MV-4-11 (cell line): Measurements from ENCODE around the gene IFT27.
A peak's percentile ranks its signal among the peaks of the same experiment; 100 is the strongest.

Experiments
- DNase-seq: peaks from one replicate; lab custom pipeline; 2025; lab: John Stamatoyannopoulos, UW

IFT27 gene, protein sequence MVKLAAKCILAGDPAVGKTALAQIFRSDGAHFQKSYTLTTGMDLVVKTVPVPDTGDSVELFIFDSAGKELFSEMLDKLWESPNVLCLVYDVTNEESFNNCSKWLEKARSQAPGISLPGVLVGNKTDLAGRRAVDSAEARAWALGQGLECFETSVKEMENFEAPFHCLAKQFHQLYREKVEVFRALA

DNA sequence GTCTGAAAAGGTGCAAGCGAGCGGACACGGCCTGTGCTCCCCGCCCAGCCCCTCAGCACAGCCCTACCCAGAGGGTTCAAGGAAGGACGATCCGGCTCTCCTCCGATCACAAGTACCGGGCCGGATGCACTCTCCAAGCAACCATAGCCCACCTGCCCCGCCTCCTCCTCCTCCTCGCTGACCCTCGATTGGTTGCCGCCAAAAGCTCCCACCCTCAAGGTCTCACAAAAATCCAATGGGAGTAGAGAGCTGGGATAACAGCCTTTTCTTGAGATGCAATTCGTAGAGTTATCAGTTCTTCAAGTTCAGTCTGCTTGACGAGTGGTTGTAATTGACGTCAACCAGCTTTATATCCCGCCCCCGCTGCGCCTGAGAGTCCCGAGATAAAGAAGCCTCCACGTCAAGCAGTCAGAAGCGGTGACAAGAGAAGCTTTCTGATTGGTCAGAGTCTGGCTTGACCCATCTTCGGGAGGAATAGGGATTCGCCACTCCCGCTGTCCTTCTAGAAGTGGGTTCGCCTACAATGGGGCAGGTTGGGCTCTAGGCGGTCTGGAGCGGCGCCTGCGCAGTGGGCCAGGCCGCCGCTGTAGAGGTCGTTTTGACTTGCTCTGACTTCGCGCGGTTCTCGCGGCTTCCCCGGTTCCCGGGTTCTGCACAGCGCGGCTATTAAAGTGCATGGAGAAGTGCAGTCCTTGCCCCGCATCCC lies at the start of gene IFT27:
Gene IFT27, minus strand, starts transcription at position 156 of the 706 bp plus-strand sequence. CDS start 412 bp downstream, outside the sequence.
- peak; percentile 100 for DNase-seq

DNA sequence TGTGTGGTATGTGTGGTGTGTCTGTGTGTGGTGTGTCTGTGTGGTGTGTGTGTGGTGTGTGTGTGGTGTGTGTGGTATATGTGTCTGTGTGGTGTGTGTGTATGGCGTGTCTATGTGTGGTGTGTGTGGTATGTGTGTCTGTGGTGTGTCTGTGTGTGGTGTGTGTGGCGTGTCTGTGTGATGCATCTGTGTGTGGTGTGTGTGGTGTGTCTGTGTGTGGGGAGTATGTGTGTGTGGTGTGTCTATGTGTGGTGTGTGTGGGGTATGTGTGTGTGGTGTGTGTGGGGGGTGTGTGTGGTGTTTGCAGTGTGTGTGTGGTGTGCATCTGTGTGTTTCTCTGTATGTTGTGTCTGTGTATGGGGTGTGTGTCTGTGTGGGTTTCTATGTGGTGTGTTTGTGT lies 48.7 kb upstream of the IFT27 start:
- DNase-seq = no peak

DNA sequence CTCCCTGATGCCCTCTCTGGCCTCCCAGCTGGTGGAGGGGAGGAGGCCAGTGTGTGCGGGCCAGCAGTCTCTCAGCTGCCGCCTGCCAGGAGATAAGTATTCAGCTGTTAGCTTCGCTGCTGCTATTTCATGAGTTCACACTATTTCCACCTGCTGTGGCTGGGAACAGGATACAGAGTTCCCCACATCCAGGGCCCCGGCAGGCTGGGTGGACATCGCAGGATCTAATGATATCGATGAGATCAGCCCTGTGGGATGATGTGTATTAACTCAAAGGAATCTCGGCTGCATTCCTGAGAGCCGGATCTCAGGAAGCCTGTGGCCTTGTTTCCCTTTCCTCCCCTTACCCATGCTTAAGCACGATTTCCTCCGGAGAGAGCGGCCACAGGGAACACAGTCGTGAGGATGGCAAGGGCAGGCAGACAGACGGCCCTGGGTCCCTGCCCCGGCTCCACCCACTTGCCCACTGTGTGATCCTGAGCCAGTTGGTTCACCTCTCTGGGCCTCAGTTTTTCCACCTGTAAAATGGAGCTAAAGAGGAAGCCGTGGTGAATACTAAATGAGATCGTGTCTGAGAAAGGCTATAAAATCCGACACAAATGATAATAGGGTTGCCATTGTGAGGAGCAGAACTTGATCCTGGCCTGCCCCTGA lies 47.4 kb upstream of the IFT27 start:
- no peak for DNase-seq

DNA sequence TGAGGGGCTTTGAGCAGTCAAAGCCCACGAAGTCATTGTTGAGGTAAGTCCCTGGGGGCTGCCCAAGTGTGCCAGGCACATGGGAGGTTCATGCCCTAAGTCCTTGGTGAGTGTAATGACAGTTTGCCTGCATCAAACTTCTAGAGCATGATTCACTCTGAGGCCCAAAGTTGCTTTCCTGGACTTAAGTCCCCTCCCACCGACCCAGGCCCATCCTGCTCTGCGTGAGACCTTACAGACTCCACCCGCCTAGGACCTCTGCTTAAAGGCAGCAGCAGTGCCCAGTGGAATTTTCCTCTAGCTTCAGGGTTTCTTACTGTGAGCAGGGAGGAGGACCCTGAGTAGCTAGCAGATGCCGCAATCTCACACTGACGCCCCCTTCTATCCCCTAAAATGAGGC lies 46.7 kb upstream of the IFT27 start:
- no peak for DNase-seq

DNA sequence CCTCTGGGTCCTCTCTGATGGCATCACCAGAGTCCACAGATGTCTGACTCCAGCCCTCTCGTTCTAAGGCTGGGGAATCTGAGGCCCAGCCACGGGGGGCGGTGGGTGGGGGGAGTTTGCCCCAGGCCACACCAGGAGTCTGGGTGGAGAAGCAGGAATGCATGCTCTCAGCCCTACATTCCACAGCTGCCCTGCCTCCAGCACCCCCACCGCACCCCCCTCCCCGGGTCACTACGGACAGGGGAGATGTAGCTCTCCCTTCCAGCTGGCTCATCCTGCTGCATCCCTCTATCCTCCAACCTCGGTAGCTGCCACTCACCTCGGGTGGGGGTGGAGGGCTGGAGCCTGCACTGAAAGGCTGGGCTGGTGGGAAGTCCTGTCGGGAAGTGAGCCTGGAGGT lies 43.2 kb upstream of the IFT27 start:
- DNase-seq = no peak

DNA sequence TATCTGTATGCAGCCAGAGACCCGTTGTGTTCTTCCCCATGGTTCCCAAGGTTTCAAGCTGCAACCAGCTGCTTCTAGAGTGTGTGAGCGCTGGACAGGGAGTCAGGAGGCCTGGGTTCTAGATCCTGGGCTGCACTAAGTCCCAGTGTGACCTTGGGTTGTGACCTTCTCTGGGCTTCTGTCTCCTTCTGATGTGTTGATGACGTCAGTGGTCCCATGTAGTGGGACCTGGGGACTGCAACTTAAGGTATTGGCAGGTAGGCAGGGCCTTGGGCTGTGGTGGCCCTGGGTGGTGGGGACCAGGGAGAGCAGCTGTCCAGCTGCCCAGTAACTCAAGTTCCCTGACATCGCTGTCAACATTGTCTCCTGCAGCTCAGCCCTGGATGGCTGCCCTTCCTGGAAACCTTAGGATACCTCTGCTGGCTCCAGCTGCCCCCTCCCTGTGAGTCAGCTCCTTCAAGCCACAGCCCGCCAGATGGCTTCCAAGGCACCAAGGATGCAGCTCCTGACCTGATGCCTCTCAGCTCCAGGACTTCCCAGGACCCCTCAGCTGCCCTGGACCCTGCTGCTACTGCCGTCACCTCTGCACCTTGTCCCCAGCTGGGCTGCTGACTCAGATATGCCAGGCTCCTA lies 42.2 kb upstream of the IFT27 start:
- DNase-seq = no peak

DNA sequence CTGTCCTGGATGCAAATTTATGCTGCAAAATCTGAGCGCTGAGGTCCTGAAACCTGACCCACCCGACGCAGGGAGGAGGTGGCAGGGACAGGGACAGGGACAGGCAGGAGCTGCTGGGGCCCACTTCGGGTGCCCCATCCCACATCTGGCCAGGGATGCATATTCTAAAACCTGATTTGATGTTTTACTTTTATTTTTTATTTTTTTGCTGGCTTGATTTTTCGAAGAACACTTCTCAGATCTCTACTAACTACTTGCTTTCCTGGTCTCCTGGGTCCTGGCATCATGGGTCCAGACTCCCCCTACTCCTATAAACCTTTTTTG lies 41.6 kb upstream of the IFT27 start:
- no peak for DNase-seq

DNA sequence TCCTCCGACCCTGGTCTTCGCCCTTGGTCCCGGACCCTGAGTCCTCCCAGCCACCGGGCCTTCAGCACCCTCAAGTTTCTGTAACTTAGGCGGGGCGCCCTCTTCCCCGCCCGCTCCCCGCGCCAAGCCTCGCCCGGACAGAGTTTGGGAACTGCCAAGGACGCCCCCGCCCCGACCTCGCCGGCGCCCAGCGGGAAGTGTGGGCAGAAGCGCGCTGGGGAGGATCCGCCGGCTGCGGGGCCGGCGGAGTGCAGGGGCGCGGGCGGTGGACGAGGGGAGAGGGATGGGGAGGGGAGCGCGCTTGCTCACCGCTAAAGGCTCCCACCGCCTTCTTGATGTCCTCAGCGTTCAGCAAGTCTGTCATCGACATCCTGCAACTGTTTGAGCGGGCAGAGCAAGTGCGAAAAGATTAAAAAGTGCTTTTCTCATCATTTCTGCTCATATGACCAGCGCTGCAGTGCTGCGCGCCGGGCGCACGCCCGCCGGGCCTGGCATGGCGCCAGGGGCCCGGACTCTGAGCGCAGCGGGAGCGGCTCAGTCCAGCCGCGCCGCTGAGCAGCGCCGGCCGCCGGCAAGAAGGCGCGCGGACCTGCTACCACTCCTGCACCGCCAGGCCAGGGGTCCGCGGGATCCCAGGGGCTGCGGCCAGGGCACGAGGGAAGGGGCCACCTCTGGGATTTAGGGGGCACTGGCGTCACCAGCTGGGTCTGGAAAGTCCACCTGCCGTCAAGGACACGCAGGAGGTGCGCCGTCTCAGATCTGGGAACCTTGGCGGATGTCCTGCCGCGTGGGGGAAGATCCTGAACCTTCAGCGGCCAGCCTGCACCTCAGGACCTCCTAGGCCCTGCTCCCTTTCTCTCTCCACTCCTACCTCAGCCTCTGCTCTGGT lies 41.0 kb upstream of the IFT27 start, which contains the start of gene PVALB:
Gene PVALB, minus strand, starts transcription at position 400 of the 889 bp plus-strand sequence. Its CDS starts 30 bp downstream, at position 370.
- no peak for DNase-seq

DNA sequence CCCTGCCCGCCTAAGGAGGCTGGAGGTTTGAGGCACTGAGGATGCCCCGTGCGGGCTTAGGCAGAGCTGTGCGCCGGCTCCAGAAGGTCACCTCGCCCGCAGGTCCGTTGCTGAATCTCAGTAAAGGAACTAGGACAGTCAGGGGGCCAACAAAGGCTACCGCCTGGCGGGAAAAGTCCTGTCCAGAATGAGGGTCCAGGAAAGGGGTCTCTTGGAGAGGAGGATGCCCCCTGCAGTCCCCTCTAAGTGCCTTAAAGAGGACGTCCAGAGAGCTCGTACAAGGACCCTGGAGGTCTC lies 40.4 kb upstream of the IFT27 start:
- no peak for DNase-seq

DNA sequence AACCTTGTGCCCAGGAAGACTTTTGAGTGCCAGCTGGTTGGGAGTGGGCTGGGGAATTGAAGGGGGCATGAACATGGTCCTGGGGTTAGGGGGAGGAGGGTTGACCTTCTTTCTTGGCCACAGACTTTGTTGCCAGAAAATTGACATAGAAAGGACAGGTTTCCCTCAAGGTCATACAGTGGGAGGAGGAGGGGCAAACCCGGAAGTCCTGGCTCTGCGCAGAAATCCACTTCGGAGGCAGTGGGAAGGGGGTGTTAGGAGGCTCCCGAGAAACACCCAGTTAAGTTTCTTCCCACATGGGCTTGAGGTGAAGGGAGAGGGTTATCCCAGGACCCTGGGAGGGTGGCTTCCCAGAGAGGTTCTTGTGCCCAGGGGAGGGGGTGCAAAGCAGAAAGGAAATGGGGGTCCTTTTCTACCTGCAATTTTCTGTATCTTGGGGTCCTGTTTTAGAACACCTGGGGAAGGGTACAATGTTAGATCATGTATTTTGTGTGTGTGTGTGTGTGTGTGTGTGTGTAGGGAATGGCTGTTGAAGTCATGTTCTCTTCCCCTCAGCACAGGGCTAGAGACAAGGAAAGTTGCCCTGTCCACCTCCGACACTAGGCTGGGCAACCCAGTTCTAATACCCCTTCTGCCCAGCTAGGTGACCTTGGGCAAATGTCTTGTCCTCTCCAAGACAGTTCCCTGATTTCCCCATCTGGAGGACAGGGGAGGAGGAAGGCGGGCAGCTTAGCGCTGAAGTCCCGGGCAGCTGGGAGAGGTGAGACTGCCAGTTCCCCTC lies 39.8 kb upstream of the IFT27 start:
- no peak for DNase-seq

DNA sequence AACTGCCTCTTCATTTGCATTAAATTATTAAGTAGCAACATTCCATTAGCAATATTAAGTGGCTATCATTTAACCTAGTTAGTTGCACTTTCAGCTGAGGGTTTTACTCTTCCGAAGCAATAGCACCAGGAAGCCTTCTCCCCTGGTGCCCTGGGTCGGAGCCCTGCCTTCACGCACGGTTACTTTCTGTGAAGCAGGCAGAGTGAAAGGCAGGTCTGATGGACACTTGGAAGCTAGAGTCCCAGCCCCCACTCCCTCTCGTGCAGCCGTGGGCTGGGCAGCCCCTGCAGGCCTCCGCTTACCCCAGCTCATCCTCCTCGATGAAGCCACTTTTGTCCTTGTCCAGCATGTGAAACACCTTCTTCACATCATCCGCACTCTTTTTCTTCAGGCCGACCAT lies 38.9 kb upstream of the IFT27 start:
- DNase-seq = no peak

DNA sequence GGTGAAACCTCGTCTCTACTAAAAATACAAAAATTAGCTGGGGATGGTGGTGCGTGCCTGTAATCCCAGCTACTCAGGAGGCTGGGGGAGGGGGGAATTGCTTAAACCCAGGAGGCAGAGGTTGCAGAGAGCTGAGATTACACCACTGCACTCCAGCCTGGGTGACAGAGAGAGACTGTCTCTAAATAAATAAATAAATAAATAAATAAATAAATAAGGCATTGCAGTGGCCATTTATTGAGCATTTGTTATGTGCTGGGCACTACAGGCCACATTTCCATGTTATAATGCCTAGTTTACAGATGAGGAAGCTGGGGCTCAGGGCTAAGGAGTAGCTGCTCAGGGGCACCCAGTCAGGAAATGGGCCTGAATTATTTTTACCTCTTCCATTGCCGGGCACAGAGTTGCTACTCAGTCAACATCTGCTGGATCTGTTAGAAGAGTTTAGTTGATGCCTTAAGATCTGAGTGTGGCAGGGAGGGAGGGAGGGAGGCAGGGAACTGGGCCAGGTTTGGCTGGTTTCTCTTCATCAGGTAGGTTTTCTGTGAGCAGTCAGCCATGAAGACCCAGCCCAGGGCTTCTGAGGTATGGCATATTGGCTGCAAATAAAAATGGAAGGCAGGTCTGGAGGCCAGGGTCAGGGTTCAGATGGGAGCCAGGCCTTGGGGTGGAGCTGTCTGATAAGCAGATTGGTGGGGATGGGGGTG lies 35.3 kb upstream of the IFT27 start:
- no peak for DNase-seq

DNA sequence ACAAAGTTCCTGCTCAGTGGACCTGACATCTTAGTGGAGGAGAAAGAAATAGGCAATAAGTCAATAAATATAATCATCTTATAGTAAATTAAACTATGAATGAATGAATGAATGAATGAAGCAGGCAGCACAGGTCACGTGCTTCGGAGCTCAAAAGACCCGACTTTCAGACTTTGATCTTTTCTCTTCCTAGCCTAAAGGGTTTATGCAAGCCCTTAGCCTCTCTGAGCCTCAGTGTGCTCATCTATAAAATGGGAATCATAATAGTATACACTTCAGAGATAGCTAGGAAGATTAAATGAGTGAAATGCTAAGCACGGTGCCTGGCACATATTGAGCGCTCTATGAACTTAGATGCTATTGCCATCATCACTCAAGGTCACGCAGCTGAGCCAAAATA lies 33.4 kb upstream of the IFT27 start:
- no peak for DNase-seq

DNA sequence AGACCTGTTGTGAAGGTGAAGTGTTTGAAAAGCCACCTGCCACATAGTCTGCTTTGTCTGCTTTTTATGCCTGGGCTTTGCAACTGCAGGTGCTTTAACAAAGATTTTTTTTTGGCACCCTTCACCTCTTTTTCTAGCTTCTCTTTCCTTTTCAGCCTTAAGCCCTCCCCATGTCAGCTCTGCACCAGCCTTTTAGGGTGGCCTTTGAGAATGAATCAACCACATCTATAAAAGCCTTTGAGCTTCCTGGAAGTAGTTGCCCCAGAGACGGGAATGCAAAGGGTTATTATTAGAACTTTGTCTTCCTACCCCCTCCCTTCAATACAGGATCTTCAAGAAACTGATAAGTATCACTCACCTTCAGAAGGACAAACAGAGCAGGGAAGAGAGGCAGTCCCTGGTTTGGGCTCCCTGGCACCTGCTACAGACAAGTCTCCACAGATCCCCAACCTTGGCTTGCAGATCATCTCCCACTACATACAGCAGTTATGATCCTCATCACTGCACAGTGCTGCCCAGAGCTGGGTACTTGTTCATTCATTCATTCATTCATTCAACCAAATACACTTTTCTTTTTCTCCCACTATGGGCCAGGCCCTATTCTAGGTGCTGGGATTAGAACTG lies 32.9 kb upstream of the IFT27 start:
- DNase-seq = peak; percentile 10

DNA sequence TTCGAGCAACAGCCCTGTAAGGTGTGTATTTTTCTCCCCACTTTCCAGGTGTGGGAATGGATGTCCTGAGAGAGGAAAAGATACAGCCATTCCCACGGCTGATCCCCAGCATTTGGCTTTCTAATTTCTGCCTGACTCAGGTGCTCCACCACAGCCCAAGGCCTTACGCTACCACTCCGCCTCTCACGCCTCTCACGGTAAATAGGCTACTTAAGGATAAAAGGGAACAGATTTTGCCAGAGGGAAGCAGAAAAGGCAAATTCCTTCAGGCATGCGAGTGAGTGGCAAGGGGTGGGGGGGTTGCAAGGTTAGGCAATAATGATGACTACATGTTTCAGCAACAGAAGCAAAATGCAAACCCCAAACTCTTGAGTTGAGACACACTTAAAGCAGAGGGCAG lies 31.7 kb upstream of the IFT27 start:
- peak; percentile 26 for DNase-seq

DNA sequence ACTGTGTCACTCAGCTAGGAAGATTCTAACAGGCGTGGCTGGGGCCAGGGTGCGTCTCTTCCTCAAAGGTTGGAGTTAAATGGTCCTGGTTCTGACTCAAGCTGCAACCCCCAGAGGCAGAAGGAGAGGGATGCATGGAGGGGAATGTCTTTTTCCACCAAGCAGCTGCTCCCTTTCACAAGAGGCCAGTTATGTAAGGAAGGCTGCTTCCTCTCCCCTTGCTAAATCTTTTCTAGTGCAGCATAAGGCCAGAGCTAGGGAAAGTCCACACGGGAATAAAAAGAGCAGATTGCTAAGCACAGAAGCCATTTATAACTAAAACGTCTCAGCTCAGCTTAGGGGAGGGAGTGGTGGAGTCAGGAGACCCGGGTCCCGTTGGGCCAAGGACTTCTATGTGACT lies 30.9 kb upstream of the IFT27 start:
- DNase-seq = peak; percentile 7

DNA sequence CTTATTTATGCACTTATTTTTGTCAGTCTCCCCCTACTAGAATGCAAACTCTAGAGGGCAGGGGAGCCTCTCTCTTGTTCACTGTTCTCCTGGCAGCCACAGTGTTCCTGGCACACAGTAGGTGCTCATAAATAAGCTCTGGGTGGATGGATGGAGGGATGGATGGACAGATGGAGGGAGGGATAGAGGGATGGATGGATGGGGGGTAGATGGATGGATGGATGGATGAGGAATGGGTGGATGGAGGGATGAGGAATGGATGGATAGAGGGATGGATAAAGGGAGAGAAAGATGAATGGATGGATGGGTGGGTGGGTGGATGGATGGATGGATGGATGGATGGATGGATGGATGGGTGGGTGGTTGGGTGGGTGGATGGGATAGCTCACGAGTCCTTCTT lies 27.4 kb upstream of the IFT27 start:
- DNase-seq = no peak

DNA sequence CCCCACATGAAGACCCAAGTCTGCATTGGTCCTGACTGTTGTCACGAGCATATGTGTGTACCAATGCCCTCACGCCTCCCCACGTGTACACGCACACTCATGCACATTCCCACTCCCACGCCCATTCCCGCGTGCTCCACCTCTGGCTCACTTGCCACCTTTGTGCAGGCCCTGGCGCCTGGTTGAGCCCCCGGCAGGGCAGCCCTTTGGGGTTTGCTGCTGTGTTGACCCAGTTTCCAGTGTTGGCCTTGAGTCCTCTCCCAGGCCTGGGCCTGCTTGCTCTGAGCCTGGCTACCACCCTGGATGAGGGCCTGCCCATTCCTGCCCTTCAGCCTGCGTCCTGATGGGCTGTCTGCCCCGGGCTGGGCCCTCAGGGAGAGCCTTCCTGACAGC lies 22.8 kb upstream of the IFT27 start:
- no peak for DNase-seq

DNA sequence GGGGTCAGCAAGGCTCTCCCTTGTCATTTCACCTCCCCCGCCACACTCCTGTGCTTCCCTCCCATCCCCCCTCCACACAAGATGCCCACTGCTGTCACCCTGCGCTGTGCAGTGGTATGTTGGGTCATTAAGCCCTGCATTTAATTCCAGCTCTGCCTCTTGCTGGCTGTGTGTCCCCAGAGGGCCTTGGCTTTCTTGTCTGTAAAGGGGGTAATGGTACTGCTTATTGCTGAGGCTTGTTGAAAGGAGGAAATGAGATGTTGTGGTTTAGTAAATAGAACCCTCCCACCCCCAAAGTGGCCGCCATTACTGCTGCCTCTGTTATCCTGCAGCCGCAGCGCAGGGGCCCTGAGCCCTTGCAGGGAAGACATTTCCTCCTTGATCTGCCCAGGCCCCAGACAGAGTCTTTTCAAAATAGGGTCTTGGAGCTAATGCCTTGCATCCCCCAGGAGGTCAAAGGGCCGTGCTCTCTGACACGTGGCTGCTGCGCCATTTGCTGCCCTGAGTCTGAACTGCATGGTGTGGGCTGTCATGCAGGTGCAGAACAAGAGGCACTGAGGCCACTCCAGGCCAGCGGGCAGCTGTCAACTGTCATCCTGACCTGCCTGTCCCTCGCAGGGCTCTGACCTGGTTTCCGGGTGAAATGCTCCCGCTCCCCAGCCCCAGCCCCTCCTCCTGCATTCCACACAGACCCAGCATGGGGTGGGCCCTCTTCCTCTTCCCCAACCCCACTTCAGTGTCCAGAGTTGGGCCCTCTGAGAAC lies 22.2 kb upstream of the IFT27 start:
- DNase-seq = peak; percentile 81

DNA sequence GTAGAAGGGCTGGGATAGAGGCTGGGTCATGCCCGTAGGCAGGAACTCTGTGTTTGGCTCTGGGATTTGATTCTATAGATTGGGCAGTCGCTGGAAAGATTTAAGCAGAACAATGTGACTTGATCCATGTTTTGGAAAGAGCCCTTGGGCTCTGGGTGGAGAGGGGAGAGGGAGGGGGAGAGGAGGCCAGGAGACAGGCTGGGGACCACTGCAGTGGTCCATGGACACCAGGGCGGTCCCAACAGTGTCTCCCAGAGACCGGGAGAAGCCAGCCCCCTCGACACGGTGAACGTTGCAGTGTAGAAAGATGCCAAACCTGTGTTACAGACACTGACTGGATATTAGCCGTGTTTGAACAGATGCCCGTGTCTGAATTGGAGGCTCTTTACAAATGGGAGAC lies 21.5 kb upstream of the IFT27 start:
- DNase-seq = no peak
